H1 (cell line): ENCODE measurements around the gene EPHA1.

Experiments used
- CEBPB ChIP-seq: IDR thresholded peaks from 2 replicates; pipeline ENCODE4 v1.6.1; 2012; ENCODE audit warnings: low read depth, low read length
- CHD1 ChIP-seq: IDR thresholded peaks from 2 replicates; pipeline ENCODE4 v1.6.1; 2012; ENCODE audit warnings: low read depth, low read length, improper control_type of control experiment
- EZH2 ChIP-seq: fragments of 200-600 bp; sonication (generic); IDR thresholded peaks from 2 replicates; pipeline ENCODE4 v1.7.1; 2012; ENCODE audit warnings: low read depth, mild to moderate bottlenecking, moderate library complexity, low read length, inconsistent platforms; ENCODE audit not compliant: severe bottlenecking
- MAFK ChIP-seq: IDR thresholded peaks from 2 replicates; pipeline ENCODE4 v1.6.1; 2012; ENCODE audit warnings: low read depth, mild to moderate bottlenecking, improper control_type of control experiment, low read length
- TF ChIP-seq, protein P1 (sequence below): IDR thresholded peaks from 2 replicates; pipeline ENCODE4 v1.6.1; 2011; ENCODE audit warnings: low read depth, mild to moderate bottlenecking, low read length; ENCODE audit not compliant: insufficient read depth
- TF ChIP-seq, protein P2 (sequence below), 3 experiments: IDR thresholded peaks; 1 replicate in 2 of 3; 2 replicates in 1 of 3; pipeline versions ENCODE4 v1.5.1 to v1.6.1; 2011; ENCODE audit warnings: low read length in 3 of 3, mild to moderate bottlenecking in 3 of 3, inconsistent platforms in 2 of 3, low read depth in 1 of 3, moderate library complexity in 1 of 3; ENCODE audit not compliant: insufficient read depth in 1 of 3; ENCODE audit errors: control extremely low read depth in 1 of 3

DNA sequence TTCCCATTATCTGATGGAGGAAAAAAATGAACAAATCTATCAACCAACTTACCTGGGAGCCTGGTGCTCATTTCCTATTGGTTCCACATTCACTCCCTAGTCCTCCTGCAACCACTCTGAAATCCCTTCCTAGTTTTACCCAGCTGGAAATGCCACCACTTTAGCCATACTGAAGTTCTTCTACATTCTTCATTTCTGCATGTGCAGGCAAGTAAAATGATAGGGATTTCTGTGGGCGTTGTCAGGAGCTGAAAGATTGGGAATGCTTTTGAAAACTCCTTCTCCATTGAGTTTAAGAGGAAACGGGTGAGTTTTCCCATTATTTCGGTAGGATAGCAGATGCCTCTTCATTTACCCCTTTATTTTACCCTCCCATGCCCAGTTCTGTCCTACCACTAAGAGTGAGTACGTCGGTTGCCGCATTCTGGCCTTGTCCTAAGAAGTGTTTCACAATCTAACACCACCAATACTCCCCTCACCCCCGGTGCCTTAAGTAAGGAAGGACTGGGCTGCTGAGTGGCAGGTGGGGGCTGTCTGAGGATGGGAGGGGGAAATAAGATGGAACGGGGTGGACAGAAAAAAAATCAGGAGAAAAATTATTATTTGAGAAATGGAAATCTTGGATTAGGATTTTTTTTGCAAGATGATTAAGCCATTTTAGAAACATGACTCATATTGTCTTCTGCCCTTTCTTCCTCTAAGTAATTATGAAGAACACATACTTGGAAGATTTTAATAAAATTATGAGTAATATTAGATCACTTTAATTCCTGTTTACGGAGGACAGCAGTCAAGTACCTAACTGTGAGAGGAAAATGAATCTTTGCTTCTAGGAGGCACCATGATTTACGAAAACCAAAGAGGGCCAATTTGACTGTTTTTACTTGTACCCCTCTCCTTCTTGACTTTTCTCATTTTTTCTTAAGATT, 21.4 kb upstream of the EPHA1 start:
- TF ChIP-seq CEBPB (no peak), MAFK (no peak), EZH2 (no peak), CHD1 (no peak)
- TF ChIP-seq, protein P1, sequence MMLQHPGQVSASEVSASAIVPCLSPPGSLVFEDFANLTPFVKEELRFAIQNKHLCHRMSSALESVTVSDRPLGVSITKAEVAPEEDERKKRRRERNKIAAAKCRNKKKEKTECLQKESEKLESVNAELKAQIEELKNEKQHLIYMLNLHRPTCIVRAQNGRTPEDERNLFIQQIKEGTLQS: no peak
- TF ChIP-seq, protein P2, sequence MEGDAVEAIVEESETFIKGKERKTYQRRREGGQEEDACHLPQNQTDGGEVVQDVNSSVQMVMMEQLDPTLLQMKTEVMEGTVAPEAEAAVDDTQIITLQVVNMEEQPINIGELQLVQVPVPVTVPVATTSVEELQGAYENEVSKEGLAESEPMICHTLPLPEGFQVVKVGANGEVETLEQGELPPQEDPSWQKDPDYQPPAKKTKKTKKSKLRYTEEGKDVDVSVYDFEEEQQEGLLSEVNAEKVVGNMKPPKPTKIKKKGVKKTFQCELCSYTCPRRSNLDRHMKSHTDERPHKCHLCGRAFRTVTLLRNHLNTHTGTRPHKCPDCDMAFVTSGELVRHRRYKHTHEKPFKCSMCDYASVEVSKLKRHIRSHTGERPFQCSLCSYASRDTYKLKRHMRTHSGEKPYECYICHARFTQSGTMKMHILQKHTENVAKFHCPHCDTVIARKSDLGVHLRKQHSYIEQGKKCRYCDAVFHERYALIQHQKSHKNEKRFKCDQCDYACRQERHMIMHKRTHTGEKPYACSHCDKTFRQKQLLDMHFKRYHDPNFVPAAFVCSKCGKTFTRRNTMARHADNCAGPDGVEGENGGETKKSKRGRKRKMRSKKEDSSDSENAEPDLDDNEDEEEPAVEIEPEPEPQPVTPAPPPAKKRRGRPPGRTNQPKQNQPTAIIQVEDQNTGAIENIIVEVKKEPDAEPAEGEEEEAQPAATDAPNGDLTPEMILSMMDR (IDR thresholded peaks at IDR 0.05; ENCODE audit: control extremely low read depth in 1 of 3, insufficient read depth in 1 of 3, low read depth in 1 of 3, low read length in 3 of 3): no peak
